Inferior parietal cortex (tissue), 1 donor: ENCODE measurements around the gene CMYA5.

ENCODE experiments used
- DNase-seq: peaks from one replicate; pipeline ENCODE4 v3.0.0-alpha.2; 2016; ENCODE audit errors: extremely low spot score

The CMYA5 gene

GRCh38 chr5:79834754-79835714 lies 145.4 kb downstream of the CMYA5 start:
- DNase-seq, result no peak

GRCh38 chr5:79837761-79838551 lies 148.3 kb downstream of the CMYA5 start:
- no peak for DNase-seq

- no peak for DNase-seq
These were observed 150.7 kb downstream of the CMYA5 start for GRCh38 chr5:79840084-79840990.

- DNase-seq, result no peak
These were observed 151.5 kb downstream of the CMYA5 start for GRCh38 chr5:79841172-79841571.

GRCh38 chr5:79842006-79842881 lies 152.6 kb downstream of the CMYA5 start:
- no peak for DNase-seq

- DNase-seq, result no peak
These were observed 153.4 kb downstream of the CMYA5 start for GRCh38 chr5:79842991-79843390.

GRCh38 chr5:79843450-79844388 lies 154.1 kb downstream of the CMYA5 start:
- no peak for DNase-seq

- DNase-seq, result no peak
These were observed 154.9 kb downstream of the CMYA5 start for GRCh38 chr5:79844571-79844970.

GRCh38 chr5:79845448-79846197 lies 156.0 kb downstream of the CMYA5 start:
- DNase-seq, result no peak

GRCh38 chr5:79846198-79846521 lies 156.5 kb downstream of the CMYA5 start:
- DNase-seq, result no peak

- no peak for DNase-seq
These were observed 157.9 kb downstream of the CMYA5 start for GRCh38 chr5:79847561-79847960.

- no peak for DNase-seq
These were observed 159.4 kb downstream of the CMYA5 start for GRCh38 chr5:79849061-79849460.
